Measurements from ENCODE around the gene MANEAL.

- TF ChIP-seq POU6F1 (CRISPR knock-in tag; IDR thresholded peaks at IDR 0.05; ENCODE audit: borderline replicate concordance, low read depth) (no peak), ZC3H10 (CRISPR knock-in tag; IDR thresholded peaks at IDR 0.05) (no peak), ARNTL (CRISPR knock-in tag; IDR thresholded peaks at IDR 0.05; ENCODE audit: borderline replicate concordance, low read depth) (no peak), PPARA (CRISPR knock-in tag; IDR thresholded peaks at IDR 0.05; ENCODE audit: borderline replicate concordance) (no peak), ZFP30 (CRISPR knock-in tag; IDR thresholded peaks at IDR 0.05) (no peak), CSDC2 (CRISPR knock-in tag; IDR thresholded peaks at IDR 0.05) (no peak), TSHZ2 (CRISPR knock-in tag; IDR thresholded peaks at IDR 0.05) (no peak), SNAI2 (CRISPR knock-in tag; IDR thresholded peaks at IDR 0.05) (no peak)
Measured at GRCh38 chr1:37839676-37840075, 46.0 kb downstream of the MANEAL start.

Data from SK-N-SH treated with all-trans-retinoic acid at 6 μM for 48 hours (cell line).